HEK293 (cell line): ENCODE measurements around the gene DMRTA2.

Experiments
- HOXA7 ChIP-seq: sonication (generic); formaldehyde crosslinking; IDR thresholded peaks from 2 replicates; pipeline ENCODE4 v1.8.1; 2022; ENCODE audit warnings: missing genetic modification reagents, borderline replicate concordance
- REST ChIP-seq: fragments of 450-650 bp; formaldehyde crosslinking; IDR thresholded peaks from 2 replicates; pipeline ENCODE4 v1.5.1; 2016; ENCODE audit warnings: missing biosample characterization, missing genetic modification characterization
- ZNF10 ChIP-seq: fragments of 450-650 bp; formaldehyde crosslinking; IDR thresholded peaks from 2 replicates; pipeline ENCODE4 v1.5.1; 2017; ENCODE audit warnings: missing biosample characterization, missing genetic modification characterization
- TF ChIP-seq, protein P1 (sequence below): fragments of 450-650 bp; formaldehyde crosslinking; IDR thresholded peaks from 2 replicates; pipeline ENCODE4 v1.5.1; 2016; ENCODE audit warnings: missing biosample characterization, missing genetic modification characterization
- TF ChIP-seq, protein P2 (sequence below): fragments of 450-650 bp; formaldehyde crosslinking; optimal IDR thresholded peaks from 2 replicates; pipeline ENCODE3; 2016; ENCODE audit warnings: missing biosample characterization, mild to moderate bottlenecking, missing genetic modification characterization

GRCh38 chr1:50417946-50418599 is 5.2 kb downstream of the DMRTA2 start:
- TF ChIP-seq, protein P1, sequence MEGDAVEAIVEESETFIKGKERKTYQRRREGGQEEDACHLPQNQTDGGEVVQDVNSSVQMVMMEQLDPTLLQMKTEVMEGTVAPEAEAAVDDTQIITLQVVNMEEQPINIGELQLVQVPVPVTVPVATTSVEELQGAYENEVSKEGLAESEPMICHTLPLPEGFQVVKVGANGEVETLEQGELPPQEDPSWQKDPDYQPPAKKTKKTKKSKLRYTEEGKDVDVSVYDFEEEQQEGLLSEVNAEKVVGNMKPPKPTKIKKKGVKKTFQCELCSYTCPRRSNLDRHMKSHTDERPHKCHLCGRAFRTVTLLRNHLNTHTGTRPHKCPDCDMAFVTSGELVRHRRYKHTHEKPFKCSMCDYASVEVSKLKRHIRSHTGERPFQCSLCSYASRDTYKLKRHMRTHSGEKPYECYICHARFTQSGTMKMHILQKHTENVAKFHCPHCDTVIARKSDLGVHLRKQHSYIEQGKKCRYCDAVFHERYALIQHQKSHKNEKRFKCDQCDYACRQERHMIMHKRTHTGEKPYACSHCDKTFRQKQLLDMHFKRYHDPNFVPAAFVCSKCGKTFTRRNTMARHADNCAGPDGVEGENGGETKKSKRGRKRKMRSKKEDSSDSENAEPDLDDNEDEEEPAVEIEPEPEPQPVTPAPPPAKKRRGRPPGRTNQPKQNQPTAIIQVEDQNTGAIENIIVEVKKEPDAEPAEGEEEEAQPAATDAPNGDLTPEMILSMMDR (tag by site-specific recombination): no peak
- TF ChIP-seq, protein P2, sequence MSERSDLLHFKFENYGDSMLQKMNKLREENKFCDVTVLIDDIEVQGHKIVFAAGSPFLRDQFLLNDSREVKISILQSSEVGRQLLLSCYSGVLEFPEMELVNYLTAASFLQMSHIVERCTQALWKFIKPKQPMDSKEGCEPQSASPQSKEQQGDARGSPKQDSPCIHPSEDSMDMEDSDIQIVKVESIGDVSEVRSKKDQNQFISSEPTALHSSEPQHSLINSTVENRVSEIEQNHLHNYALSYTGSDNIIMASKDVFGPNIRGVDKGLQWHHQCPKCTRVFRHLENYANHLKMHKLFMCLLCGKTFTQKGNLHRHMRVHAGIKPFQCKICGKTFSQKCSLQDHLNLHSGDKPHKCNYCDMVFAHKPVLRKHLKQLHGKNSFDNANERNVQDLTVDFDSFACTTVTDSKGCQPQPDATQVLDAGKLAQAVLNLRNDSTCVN: no peak
- TF ChIP-seq HOXA7 (no peak), ZNF10 (tag by site-specific recombination) (no peak), REST (tag by site-specific recombination) (no peak)
